ENCODE results near the gene TRIM25.

The TRIM25 gene

GRCh38 chr17:56926270-56926669 lies 12.4 kb upstream of the TRIM25 start:
- DNase-seq = no peak

- no peak for DNase-seq
Observed at GRCh38 chr17:56925088-56925487, 11.2 kb upstream of the TRIM25 start.

- DNase-seq = no peak
Observed at GRCh38 chr17:56919717-56920116, 5.9 kb upstream of the TRIM25 start.

- DNase-seq = no peak
Observed at GRCh38 chr17:56918916-56919315, 5.1 kb upstream of the TRIM25 start.

- DNase-seq = no peak
Observed at GRCh38 chr17:56917559-56918296, 3.9 kb upstream of the TRIM25 start.

- no peak for DNase-seq
Observed at GRCh38 chr17:56914581-56915273, 878 bp upstream of the TRIM25 start.

- no peak for DNase-seq
Observed at GRCh38 chr17:56913353-56913866, 439 bp downstream of the TRIM25 start.

GRCh38 chr17:56913000-56913311 lies 893 bp downstream of the TRIM25 start:
- DNase-seq = no peak

- no peak for DNase-seq
Observed at GRCh38 chr17:56912105-56912999, 1.5 kb downstream of the TRIM25 start.

GRCh38 chr17:56910509-56911235 lies 3.2 kb downstream of the TRIM25 start:
- DNase-seq = no peak

- no peak for DNase-seq
Observed at GRCh38 chr17:56909742-56910508, 3.9 kb downstream of the TRIM25 start.

- no peak for DNase-seq
Observed at GRCh38 chr17:56908001-56908542, 5.8 kb downstream of the TRIM25 start.

GRCh38 chr17:56903560-56903959 lies 10.3 kb downstream of the TRIM25 start:
- no peak for DNase-seq

- no peak for DNase-seq
Observed at GRCh38 chr17:56902348-56902747, 11.5 kb downstream of the TRIM25 start.

- DNase-seq = no peak
Observed at GRCh38 chr17:56899403-56899802, 14.4 kb downstream of the TRIM25 start.

- no peak for DNase-seq
Observed at GRCh38 chr17:56898874-56899273, 15.0 kb downstream of the TRIM25 start.

- no peak for DNase-seq
Observed at GRCh38 chr17:56897646-56898424, 16.0 kb downstream of the TRIM25 start.

GRCh38 chr17:56896968-56897359 lies 16.9 kb downstream of the TRIM25 start:
- no peak for DNase-seq

GRCh38 chr17:56896217-56896967 lies 17.5 kb downstream of the TRIM25 start:
- DNase-seq = no peak

GRCh38 chr17:56894859-56895455 lies 18.9 kb downstream of the TRIM25 start:
- DNase-seq = no peak
